ENCODE results near the gene GET4.
"Not testable (repeated sequence)": the region's sequence is repeated elsewhere in the genome, so short reads cannot be mapped to it uniquely, and the experiment has no call there.

The GET4 gene

GRCh38 chr7:846958-847650 lies 29.2 kb upstream of the GET4 start:
- not testable (repeated sequence) for DNase-seq

- DNase-seq = not testable (repeated sequence)
These were observed 28.6 kb upstream of the GET4 start for GRCh38 chr7:847728-848127.

- DNase-seq = no peak
These were observed 27.2 kb upstream of the GET4 start for GRCh38 chr7:849145-849544.

- no peak for DNase-seq
These were observed 26.6 kb upstream of the GET4 start for GRCh38 chr7:849781-850180.

GRCh38 chr7:851204-851603 lies 25.1 kb upstream of the GET4 start:
- DNase-seq = no peak

- DNase-seq = no peak
These were observed 22.8 kb upstream of the GET4 start for GRCh38 chr7:853366-854117.

GRCh38 chr7:854118-854775 lies 22.1 kb upstream of the GET4 start:
- DNase-seq = no peak

GRCh38 chr7:855686-856369 lies 20.5 kb upstream of the GET4 start:
- DNase-seq = no peak

GRCh38 chr7:856444-857095 lies 19.8 kb upstream of the GET4 start:
- no peak for DNase-seq

GRCh38 chr7:857661-858060 lies 18.7 kb upstream of the GET4 start:
- no peak for DNase-seq

- DNase-seq = peak; percentile 29
These were observed 16.9 kb upstream of the GET4 start for GRCh38 chr7:859359-860030.

GRCh38 chr7:860149-860548 lies 16.2 kb upstream of the GET4 start:
- no peak for DNase-seq

- no peak for DNase-seq
These were observed 15.1 kb upstream of the GET4 start for GRCh38 chr7:861222-861621.

GRCh38 chr7:862157-862556 lies 14.2 kb upstream of the GET4 start:
- DNase-seq = no peak

- no peak for DNase-seq
These were observed 13.2 kb upstream of the GET4 start for GRCh38 chr7:863106-863505.

GRCh38 chr7:865921-866320 lies 10.4 kb upstream of the GET4 start:
- no peak for DNase-seq

- DNase-seq = no peak
These were observed 9.4 kb upstream of the GET4 start for GRCh38 chr7:867001-867405.

- DNase-seq = no peak
These were observed 8.8 kb upstream of the GET4 start for GRCh38 chr7:867406-868188.

- no peak for DNase-seq
These were observed 8.2 kb upstream of the GET4 start for GRCh38 chr7:868189-868486.

- no peak for DNase-seq
These were observed 7.0 kb upstream of the GET4 start for GRCh38 chr7:869348-869747.

- DNase-seq = no peak
These were observed 4.3 kb upstream of the GET4 start for GRCh38 chr7:871900-872537.
